OCI-LY3 (cell line): Measurements from ENCODE around the gene TUBB8B.
"Not testable (repeated sequence)": the region's sequence is repeated elsewhere in the genome, so short reads cannot be mapped to it uniquely, and the experiment has no call there.

Experiments
- EZH2phosphoT487 ChIP-seq: fragments of 200-600 bp; shearing (Covaris generic); IDR thresholded peaks from 2 replicates; pipeline ENCODE4 v1.6.1; 2018; ENCODE audit warnings: antibody characterized with exemption, mixed run types, low read depth
- TF ChIP-seq, protein P1 (sequence below): fragments of 200-600, 300-600 bp; sonication (generic); IDR thresholded peaks from 2 replicates; pipeline ENCODE4 v1.5.1; 2014; ENCODE audit warnings: antibody characterized with exemption, low read length, low read depth

DNA sequence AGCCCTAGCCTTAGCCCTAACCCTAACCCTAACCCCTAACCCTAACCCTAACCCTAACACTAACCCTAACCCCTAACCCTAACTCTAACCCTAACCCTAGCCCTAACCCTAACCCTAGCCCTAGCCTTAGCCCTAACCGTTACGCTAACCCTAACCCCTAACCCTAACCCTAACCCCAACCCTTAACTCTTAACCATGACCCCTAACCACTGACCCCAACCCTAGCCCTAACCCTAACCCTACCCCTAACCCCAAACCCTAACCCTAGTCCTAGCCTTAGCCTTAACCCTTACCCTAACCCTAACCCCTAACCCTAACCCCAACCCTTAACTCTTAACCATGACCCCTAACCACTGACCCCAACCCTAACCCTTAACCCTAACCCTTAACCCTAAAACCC is 14.2 kb upstream of the TUBB8B start:
- TF ChIP-seq, protein P1, sequence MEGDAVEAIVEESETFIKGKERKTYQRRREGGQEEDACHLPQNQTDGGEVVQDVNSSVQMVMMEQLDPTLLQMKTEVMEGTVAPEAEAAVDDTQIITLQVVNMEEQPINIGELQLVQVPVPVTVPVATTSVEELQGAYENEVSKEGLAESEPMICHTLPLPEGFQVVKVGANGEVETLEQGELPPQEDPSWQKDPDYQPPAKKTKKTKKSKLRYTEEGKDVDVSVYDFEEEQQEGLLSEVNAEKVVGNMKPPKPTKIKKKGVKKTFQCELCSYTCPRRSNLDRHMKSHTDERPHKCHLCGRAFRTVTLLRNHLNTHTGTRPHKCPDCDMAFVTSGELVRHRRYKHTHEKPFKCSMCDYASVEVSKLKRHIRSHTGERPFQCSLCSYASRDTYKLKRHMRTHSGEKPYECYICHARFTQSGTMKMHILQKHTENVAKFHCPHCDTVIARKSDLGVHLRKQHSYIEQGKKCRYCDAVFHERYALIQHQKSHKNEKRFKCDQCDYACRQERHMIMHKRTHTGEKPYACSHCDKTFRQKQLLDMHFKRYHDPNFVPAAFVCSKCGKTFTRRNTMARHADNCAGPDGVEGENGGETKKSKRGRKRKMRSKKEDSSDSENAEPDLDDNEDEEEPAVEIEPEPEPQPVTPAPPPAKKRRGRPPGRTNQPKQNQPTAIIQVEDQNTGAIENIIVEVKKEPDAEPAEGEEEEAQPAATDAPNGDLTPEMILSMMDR: not testable (repeated sequence)
- TF ChIP-seq EZH2phosphoT487: not testable (repeated sequence)
